Measurements from ENCODE around the gene FLAD1.

The FLAD1 gene

DNA sequence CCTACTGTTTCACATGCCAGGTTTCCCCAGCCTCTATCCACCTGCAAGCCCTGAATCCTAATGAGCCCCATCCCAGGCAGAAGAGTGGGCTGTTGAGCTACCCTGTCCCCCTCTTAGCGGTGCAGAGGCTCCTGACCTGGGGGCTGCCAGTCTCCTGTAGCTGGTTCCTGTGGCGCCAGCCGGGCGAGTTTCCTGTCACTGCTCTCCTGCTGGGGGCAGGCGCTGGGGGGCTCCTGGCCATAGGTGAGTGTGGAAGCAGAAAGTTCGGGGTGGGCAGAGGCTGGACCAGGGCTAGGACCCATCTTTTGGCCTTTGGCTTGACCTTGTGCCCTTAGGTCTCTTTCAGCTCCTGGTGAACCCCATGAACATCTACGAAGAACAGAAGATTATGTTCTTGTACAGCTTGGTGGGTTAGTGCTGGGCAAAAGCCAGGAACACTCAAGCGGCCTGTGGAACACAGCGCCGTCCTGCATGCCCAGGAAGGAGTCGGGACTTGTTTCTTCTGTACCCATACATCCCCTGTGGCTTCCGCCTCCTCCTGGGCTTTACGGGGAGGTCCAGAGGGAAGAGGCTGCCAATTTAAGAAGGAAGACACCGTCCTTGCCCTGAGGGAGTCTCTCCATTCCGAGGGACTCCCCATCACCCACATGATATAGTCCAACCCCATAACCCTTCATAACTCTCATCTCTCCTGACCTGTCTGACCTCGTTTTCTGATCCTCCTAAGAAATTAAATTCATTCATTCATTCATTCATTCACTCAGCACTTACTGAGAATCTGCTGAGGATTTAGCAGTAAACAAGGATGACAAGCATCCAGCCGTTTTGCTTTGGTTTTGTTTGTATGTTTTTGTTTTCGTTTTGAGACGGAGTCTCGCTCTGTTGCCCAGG, 51.4 kb downstream of the FLAD1 start:
- DNase-seq (ENCODE audit: low read depth, low spot score), result no peak

DNA sequence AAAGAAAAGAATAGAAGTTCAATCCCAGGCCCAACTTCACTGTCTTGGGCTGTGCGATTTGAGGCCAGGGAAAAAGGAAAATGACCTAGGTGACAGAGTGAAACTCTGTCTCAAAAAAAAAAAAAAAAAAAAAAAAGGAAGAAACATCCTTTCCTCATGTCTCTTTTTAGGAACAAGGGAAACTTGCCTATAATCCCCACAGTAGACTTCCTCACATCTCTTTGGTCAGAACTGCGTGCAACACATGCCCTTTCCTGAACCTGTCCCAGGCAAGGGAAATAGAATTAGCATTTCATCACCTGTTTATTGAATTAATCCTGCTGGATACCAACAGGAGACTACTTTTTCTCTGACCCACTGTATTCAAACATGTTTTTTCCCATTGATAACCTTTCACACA, 52.8 kb downstream of the FLAD1 start:
- DNase-seq (ENCODE audit: low read depth, low spot score), result no peak

DNA sequence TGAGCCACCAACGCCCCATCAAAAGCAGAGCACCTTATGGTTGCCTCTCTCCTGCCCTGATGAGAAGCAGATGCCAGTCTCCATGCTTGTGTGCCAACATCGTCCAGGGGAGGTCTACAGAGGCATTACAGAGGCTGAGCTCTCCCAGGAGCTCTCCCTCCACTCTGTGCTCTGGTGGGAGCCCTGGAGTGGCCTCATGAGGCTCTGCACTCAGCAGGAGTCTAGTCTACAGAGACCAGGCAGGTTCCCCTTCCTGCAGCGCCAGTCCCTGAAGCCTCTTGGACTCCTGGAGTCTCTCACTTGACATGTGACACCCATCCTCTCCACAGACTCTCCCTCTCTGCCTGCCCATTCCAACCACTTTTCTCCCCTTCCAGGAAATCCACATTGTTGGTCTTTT, 53.9 kb downstream of the FLAD1 start:
- DNase-seq (ENCODE audit: low read depth, low spot score), result no peak

DNA sequence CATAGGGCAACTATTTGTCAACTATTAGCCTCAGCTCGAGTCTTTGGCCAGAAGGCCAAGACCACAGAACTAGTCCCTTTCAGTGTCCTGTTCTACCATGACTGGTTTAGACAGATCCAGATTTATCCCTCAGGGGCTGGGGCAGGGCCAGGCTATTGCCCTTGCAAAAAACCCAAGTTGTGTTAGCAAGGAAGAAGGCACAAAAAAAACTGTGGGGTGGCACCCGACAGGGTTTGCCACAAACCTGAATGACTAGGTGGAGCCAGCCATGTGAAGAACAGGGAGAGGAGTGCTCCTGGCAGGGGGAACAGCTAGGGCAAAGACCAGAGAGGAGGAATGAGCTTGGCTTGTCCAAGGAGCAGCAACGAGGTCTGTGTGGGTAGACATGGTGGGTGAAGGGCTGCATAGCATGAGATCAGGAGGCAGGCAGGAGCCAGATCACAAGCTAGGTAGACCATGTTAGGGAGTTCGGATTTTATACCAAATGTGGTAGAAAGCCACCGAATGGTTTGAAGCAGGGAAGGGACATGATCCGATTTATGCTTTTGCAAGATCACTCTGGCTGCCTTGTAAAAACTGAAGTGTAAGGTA, 54.8 kb downstream of the FLAD1 start:
- DNase-seq (ENCODE audit: low read depth, low spot score), result no peak

DNA sequence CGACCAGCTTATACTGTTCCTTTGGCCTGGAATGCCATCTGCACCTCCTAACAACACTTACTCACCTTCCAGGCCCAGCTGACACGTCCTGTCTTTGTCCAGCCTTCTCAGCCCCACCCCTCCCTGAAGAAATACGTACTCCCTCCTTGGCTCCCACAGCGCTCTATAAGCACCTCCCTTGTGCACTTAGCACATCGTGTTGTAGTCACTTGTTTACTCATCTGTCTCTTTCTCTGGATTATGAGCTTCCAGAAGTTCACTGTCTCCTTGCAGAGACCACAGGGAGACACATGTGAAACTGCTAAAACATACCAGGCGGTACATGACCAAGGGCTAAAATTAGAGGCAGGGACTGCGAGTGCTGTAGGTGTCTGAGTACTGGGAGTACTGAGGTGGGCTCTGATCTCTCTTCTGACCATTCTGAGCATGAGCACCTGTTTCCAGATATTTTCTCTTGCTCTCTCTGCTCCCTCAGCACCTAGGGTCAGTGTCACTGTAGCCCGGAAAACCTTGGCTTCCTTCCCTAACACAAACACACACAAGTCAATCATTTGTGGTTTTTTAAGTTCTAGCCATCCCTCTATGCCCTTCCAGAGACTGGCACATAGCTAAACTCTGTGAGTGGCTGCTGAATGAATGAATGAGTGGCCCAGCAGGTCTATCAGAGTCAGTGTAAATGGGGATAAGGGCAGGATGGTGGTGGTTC, 55.6 kb downstream of the FLAD1 start:
- DNase-seq (ENCODE audit: low read depth, low spot score), result no peak

DNA sequence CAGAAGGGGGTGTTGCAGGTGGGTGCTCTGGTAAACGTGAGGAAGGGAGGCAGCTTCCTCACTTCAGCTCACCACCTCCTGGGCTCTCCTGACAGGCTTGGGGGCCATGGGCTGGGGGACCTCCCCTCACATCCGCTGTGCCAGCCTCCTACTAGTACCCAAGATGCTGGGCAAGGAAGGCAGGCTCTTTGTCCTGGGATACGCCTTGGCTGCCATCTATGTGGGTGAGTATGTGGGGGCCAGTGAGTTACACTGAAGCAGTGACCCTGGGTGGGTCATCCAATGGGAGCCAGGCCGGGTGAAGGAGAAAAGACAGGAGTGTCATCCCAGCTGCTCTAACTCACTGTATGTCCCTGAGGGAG, 56.1 kb downstream of the FLAD1 start:
- DNase-seq (ENCODE audit: low read depth, low spot score), result no peak

DNA sequence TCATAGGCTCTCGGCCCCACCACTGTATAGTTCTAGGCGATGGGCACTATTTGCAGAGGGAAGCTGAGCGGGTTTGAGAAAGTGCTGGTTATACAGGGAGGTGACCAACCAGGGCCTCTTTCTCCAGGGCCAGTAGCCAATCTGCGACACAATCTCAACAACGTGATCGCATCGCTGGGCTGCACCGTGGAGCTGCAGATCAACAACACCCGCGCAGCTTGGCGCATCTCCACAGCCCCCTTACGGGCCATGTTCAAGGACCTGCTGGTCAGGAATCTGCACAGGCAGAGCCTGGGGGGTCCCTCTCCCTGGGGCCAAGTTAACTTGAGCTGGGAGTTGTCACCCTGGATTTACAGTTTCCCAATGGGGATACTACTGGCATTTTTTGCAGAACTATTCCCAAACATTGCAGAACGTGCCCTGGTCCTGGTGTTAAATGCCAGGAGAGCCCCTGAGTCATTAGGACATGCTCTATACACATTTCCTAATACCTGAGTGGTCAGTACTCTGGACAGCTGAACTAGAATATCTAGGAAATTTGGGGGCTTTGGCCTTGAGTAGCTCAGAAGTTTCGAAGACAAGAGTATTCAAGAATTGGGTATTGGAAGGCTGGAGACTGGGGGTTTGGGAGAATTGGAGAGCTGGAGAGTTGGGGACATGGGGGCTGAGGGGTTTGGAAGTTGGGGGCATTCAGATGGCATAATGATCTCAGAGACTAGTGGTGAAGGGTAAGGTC, 57.4 kb downstream of the FLAD1 start:
- no peak for DNase-seq (ENCODE audit: low read depth, low spot score)

Measured in iPS DF 19.7 (cell line).